ENCODE data around the gene NBPF3. TPM values are rescaled to one million over a fixed set of nuclear protein-coding genes. Genes with fewer than 3 reads are reported as not detected.
A peak's percentile ranks its signal among the peaks of the same experiment; 100 is the strongest.
"Not testable (repeated sequence)": the region's sequence is repeated elsewhere in the genome, so short reads cannot be mapped to it uniquely, and the experiment has no call there.

The NBPF3 gene
- total RNA-seq, 1 experiment from 2014 or later = 40.4 TPM

DNA sequence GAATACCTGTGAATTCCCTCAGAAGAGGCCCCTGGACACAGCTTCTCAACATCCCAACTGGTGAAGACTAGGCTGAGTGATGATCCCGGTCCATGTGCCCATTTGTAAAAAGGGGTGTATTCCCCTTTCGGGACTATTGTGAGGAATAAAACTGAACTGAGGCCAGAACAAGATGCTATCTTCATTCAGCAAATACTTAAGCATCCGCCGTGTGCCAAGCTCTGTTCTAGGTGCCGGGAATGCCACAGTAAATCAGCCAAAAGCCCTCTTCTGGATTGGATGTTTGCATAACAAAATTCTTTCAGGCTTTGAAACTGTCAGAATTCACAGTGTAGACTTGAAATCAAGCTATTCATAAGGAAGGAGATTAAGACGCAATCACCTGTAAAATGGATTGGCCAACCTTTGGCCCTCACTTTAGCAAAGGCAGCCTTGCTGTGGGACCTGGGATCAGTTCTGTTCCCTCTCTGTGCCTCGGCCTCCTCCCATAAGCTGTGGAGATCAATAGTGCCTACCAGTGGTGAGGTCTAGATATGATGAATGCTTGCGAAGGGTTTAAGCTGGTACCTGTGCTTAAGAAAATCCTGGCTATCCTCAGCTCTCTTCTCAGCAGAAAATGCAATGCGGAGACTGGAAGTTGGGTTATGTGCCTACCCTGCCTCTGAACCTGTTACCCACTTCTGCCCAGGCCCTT, 71.1 kb downstream of the NBPF3 start:
- Histone ChIP-seq H3K27ac (peak overlapping the region; percentile 88), H3K9me3 (replicated peaks) (no peaks in the 10 kb centered on the region)
- peak in 1 of 2 experiments; percentile 22 for DNase-seq (ENCODE audit: low read depth in 1 of 2, low spot score in 2 of 2)

DNA sequence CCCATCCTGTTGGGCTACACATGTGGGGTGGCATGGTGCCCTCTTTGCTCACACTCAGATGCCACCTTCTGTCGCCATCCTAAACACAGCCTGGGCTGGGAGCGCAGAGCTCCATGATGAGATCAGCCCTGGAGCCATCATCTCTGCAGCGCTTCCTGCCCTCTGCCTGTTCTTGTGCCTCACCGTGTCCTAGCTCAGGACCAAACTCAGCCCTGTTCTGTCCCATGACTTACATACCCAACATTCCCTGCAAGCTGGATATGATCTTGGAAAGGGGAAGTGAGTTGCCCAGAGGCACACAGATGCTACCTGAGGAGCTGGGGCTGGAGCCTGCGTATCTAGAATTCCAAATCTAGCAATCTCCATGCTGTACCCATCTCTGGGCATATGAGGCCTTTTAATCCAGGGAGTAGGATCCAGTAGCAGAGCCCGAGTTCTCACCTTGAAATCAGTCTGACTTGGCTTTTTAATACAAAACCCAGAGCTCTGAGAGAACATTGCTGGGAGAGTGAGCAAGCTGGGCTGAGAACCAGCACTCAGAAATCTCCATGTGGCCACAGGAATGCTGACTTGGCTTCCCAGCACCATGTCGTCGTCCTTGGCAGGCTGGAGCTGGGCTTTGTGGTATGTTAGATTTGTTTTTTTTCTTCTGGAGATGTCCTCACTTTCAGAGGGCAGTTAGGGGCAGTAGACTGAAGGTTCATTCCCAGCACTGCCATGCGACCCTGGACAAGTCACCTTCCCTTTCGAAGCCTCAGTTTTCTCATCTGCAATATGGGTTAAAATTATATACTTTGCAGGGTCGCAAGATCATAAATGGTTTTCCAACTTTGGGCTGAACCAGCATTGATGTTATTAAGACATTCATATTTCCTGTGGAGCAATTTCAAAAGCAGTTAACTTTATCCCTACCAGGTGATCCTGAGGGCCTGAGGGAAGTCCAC, 71.9 kb downstream of the NBPF3 start:
- DNase-seq (ENCODE audit: low read depth in 1 of 2, low spot score in 2 of 2) = peak; percentile 89 to 92
- peak overlapping the region; percentile 88 for H3K27ac ChIP-seq
- 0 out of 2 replicates have a peak overlapping the region, but pooled peaks have one; percentile 1 for H3K4me3 ChIP-seq
- H3K4me1 ChIP-seq (replicated peaks) = peaks cover 52% of the 10 kb centered on the region
- no peaks in the 10 kb centered on the region for H3K9me3 ChIP-seq (replicated peaks)
- peaks cover 65% of the 10 kb centered on the region for H3K36me3 ChIP-seq
- no peaks in the 10 kb centered on the region for H3K27me3 ChIP-seq (replicated peaks)

More for the DNA sequence above, 71.1 kb downstream of the NBPF3 start:
- peaks cover 52% of the 10 kb centered on the region for H3K4me1 ChIP-seq (replicated peaks)
- H3K27me3 ChIP-seq (replicated peaks) = no peaks in the 10 kb centered on the region
- peak overlapping the region; percentile 70 for H3K4me3 ChIP-seq
- peaks cover 57% of the 10 kb centered on the region for H3K36me3 ChIP-seq

DNA sequence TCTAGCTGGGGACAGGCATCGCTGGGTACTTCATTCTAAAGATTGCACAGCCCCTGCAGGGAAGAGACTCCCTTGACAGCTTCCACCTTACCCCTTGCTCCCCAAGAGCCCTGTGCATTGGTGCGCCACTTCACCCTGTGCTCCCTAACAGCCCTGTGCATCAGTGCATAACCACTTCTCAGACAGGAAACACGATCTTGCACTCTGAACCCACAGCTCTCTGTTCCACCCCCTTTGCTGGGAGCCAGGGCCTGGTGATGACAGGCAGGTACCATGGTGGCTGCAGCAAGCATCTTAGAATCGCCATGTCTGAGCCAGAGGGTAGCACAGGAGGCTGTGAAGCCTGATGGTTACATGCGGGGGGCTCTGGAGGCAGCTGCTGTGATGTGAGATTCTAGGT, 74.3 kb downstream of the NBPF3 start:
- no peaks in the 10 kb centered on the region for H3K9me3 ChIP-seq (replicated peaks)

DNA sequence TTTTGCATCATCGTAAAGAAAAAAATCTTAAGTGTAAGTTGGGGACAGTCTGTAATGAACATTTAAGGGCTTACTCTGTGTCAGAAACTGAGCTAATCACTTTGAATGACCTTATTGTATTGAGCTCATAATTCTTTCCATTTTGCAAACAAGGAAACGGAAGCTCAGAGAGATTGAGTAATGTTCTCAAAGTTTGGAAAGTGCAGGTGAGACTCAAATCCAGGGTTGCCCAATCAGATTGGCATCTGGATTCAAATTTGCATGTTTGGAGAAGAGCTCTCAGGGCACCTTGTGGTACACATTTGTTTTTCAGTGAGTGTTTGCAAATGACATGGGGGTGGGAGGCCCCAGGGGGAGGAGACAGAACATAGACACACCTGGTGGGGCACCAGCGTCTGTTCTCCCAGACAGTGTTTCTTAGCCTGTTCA, 77.2 kb downstream of the NBPF3 start:
- H3K27me3 ChIP-seq (replicated peaks) = no peaks in the 10 kb centered on the region
- DNase-seq (ENCODE audit: low read depth in 1 of 2, low spot score in 2 of 2) = no peak
- H3K4me3 ChIP-seq = no peak overlapping the region
- no peaks in the 10 kb centered on the region for H3K9me3 ChIP-seq (replicated peaks)
- peaks cover 6% of the 10 kb centered on the region for H3K4me1 ChIP-seq (replicated peaks)
- peaks cover 85% of the 10 kb centered on the region for H3K36me3 ChIP-seq
- no peak overlapping the region for H3K27ac ChIP-seq

More for the DNA sequence above, 74.3 kb downstream of the NBPF3 start:
- DNase-seq (ENCODE audit: low read depth in 1 of 2, low spot score in 2 of 2) = no peak
- peaks cover 89% of the 10 kb centered on the region for H3K36me3 ChIP-seq
- H3K4me3 ChIP-seq = no peak overlapping the region
- peaks cover 36% of the 10 kb centered on the region for H3K4me1 ChIP-seq (replicated peaks)
- H3K27ac ChIP-seq = no peak overlapping the region
- no peaks in the 10 kb centered on the region for H3K27me3 ChIP-seq (replicated peaks)

DNA sequence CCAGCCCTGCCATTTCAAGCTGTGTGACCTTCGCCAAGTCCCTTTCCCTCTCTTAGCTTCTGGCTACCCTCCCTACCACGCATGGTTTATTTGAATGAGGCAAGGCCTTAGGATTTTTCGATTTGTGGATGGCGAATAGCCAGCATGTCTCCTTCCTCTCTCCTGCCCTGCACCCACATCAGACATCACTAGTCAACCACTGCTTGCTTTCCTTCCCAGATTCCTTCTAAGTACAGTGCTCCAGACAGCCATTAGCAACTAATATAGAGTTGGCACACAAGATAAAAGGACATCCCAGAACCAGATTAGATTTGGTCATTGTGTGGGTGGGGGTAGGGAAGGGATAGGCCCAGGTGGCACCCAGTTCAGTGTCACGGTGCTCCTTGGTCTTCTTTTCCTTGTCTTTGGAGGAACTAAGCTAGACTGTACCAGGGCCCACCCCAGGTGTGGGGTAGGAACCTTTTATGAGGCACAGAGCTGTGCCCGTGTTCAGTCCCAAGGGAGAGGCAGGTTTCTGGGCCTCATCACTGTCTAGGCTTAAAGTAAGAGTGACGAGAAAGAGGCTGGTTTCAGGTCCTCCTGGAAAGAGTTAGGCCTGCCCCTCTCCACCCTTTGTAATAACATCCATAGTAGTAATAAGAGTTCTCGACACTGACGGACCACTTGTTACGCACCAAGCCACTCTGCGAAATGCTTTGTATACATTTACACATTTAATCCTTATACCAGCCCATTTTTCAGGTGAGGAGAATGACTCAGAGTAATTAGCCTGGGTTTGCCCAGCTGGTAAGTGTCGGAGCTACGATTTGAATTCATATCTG, 77.9 kb downstream of the NBPF3 start:
- Histone ChIP-seq H3K4me1 (replicated peaks) (no peaks in the 10 kb centered on the region), H3K4me3 (no peak overlapping the region), H3K36me3 (peaks cover 86% of the 10 kb centered on the region), H3K9me3 (replicated peaks) (no peaks in the 10 kb centered on the region), H3K27me3 (replicated peaks) (no peaks in the 10 kb centered on the region), H3K27ac (no peak overlapping the region)
- no peak for DNase-seq (ENCODE audit: low read depth in 1 of 2, low spot score in 2 of 2)

DNA sequence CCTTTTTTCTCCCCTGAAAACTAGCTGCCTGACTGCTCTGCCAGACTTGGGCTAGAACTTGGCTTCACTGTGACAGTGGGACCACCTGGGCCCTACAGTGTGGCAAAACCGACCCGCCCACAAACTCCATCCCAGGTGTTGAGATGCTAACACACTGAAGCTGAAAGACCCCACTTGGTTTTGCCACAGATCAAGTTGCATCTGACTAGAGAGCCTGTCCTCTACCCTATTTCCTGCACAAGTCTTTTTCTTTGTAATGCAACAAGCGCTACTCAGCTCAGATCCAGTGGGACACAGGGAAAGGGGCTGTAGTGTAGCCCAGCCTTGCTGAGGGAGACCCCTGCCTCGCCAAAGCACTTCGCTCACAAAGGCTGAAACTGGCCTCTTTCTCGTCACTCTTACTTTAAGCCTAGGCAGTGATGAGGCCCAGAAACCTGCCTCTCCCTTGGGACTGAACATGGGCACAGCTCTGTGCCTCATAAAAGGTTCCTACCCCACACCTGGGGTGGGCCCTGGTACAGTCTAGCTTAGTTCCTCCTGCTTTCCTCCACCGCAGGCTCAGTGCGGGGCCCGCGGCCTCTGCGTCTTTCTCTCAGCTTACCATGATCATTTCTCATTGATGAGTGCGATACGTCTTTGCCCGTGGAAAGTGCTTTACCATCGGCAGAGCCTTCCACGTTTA, 79.0 kb downstream of the NBPF3 start:
- DNase-seq (ENCODE audit: low read depth in 1 of 2, low spot score in 2 of 2) = no peak
- no peaks in the 10 kb centered on the region for H3K9me3 ChIP-seq (replicated peaks)
- peaks cover 85% of the 10 kb centered on the region for H3K36me3 ChIP-seq
- no peaks in the 10 kb centered on the region for H3K27me3 ChIP-seq (replicated peaks)
- H3K27ac ChIP-seq = no peak overlapping the region
- H3K4me1 ChIP-seq (replicated peaks) = no peaks in the 10 kb centered on the region
- H3K4me3 ChIP-seq = no peak overlapping the region

DNA sequence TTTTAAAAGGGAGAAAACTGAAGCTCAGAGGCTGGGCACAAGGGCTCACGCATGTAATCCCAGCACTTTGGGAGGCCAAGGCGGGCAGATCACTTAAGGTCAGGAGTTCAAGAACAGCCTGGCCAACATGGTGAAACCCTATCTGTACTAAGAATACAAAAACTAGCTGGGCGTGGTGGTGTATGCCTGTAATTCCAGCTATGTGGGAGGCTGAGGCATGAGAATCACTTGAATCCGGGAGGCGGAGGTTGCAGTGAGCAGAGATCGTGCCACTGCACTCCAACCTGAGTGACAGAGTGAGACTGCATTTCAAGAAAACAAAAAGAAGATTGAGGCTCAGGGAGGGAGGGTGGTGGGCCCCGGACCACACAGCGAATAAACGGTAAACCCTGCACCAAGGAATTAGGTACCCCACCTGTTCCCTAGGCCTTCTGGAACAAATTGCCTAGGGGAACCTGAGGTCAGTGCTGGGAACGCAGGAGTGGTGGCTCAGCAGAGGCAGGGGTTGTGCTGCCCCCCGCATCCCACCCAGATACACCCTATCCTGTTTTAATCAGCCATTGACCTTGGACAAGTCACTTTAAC, 79.6 kb downstream of the NBPF3 start:
- DNase-seq (ENCODE audit: low read depth in 1 of 2, low spot score in 2 of 2); H3K27me3 ChIP-seq (replicated peaks); H3K27ac ChIP-seq; H3K9me3 ChIP-seq (replicated peaks); H3K4me1 ChIP-seq (replicated peaks); H3K4me3 ChIP-seq: not testable (repeated sequence)
- H3K36me3 ChIP-seq = peaks cover 81% of the 10 kb centered on the region

DNA sequence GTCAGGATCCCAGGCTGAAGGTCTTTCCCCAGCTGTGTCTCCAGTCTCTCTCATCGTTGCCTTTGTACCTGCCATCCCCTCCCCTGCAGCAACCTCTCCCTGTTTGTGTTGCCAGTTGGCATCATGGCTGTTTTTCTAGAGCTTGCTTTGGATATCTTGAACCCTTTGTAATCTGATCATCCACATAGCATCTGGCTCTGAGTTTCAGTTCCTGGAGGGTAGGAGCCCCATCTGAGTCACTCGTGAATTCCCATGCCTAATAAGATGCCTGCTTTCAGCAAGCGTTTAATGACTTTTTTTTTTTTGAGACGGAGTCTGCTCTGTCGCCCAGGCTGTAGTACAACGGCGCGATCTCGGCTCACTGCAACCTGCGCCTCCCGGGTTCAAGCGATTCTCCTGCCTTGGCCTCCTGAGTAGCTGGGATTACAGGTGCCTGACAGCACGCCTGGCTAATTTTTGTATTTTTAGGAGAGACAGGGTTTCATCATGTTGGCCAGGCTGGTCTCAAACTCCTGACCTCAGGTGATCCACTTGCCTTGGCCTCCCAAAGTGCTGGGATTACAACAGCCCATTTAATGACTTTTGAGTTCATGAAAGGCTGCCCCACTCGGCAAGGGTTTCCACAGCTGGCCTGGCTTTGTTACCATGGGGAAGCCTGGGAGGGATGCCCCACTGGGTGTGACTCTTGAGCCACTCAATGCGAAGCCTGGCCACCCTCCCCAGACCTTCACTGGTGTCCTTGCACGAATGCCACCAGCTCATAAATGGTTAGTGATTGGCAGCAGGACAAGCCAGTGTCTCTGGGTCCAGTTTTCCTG, 81.2 kb downstream of the NBPF3 start:
- no peak for DNase-seq (ENCODE audit: low read depth in 1 of 2, low spot score in 2 of 2)
- Histone ChIP-seq H3K27me3 (replicated peaks) (no peaks in the 10 kb centered on the region), H3K27ac (no peak overlapping the region), H3K4me1 (replicated peaks) (no peaks in the 10 kb centered on the region), H3K36me3 (peaks cover 82% of the 10 kb centered on the region), H3K9me3 (replicated peaks) (no peaks in the 10 kb centered on the region), H3K4me3 (no peak overlapping the region)

DNA sequence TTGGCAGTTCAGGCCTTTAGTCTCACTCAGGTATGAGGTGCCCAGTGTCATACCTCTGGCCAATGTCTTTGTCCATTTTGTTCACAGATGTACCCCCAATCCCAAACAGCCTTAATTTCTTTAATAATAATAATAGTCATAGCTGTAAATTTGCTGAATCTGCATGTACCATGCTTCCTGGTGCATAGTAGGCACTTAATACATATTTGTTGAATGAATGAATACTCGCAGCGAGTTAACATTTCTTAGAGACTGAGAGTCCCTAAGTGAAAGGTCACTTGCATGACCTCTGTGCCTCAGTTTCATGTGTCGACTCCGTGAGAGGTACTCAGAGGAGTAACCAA, 81.8 kb downstream of the NBPF3 start:
- no peaks in the 10 kb centered on the region for H3K27me3 ChIP-seq (replicated peaks)
- H3K4me3 ChIP-seq = no peak overlapping the region
- H3K27ac ChIP-seq = no peak overlapping the region
- no peak for DNase-seq (ENCODE audit: low read depth in 1 of 2, low spot score in 2 of 2)
- peaks cover 76% of the 10 kb centered on the region for H3K36me3 ChIP-seq
- no peaks in the 10 kb centered on the region for H3K4me1 ChIP-seq (replicated peaks)
- H3K9me3 ChIP-seq (replicated peaks) = no peaks in the 10 kb centered on the region

DNA sequence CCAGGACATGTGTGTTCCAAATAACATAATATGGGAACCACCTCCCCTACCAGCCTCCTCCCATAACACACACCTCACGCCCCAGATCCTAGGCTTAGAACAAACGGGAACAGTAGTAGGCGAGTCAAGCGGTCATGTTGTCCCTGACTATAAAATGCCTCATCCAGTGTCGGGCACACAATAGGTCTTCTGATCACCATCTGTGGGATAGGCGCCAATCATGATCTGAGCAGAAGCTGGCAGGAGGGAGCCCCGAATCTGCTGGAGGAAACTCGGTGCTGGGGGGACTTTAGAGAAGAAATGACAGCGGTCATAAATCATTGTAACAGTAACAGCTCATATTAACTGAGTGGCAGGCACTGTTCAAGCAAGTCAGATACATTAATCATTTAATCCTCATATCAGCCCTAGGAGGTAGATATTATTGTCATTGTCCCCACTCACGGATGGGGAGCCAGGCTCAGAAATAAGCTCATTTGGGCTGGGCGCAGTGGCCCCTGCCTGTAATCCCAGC, 82.6 kb downstream of the NBPF3 start:
- Histone ChIP-seq H3K9me3 (replicated peaks) (no peaks in the 10 kb centered on the region), H3K27ac (no peak overlapping the region), H3K27me3 (replicated peaks) (no peaks in the 10 kb centered on the region), H3K4me3 (no peak overlapping the region), H3K4me1 (replicated peaks) (no peaks in the 10 kb centered on the region), H3K36me3 (peaks cover 67% of the 10 kb centered on the region)
- DNase-seq (ENCODE audit: low read depth in 1 of 2, low spot score in 2 of 2) = no peak

DNA sequence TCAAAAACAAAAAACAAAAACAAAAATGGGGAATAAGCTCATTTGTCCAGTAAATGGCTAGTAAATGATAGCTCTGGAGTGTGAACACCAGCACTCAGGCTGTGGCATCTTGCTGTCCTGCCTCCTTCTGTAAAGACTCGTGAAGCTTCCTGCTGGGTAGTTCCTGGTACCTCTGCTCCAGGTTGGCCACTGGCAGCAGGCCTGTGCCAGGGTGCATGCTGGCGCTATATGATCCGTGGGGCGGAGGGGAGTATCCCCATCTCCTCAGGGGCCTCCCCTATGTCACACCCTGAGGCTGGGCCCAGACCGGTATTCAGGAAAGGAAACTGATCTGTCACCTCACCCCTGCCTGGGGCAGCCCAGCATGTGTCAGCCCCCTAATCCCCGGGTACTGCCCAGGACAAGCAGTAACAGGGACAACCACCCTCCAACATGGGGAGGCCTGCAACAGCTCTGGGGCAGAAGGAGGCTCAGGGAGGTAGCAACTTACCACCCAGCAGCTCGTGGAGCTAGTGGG, 83.4 kb downstream of the NBPF3 start:
- no peaks in the 10 kb centered on the region for H3K27me3 ChIP-seq (replicated peaks)
- H3K9me3 ChIP-seq (replicated peaks) = no peaks in the 10 kb centered on the region
- no peak overlapping the region for H3K4me3 ChIP-seq
- H3K36me3 ChIP-seq = peaks cover 60% of the 10 kb centered on the region
- H3K27ac ChIP-seq = no peak overlapping the region
- DNase-seq (ENCODE audit: low read depth in 1 of 2, low spot score in 2 of 2) = no peak
- H3K4me1 ChIP-seq (replicated peaks) = no peaks in the 10 kb centered on the region

DNA sequence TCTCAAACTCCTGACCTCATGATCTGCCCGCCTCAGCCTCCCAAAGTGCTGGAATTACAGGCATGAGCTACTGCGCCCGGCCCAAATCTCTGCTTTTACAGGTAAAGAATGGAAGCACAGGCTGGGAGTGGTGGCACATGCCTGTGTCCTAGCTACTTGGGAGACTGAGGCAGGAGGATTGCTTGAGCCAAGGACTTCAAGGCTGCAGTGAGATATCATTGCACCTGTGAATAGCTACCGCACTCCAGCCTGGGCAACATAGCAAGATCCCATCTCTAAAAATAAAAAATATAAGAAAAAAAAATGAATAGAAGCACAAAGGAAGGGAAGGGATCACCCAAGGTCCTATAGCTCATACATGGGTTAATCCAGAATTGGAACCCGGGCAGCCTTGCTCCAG, 84.3 kb downstream of the NBPF3 start:
- H3K27ac ChIP-seq = no peak overlapping the region
- peaks cover 52% of the 10 kb centered on the region for H3K36me3 ChIP-seq
- no peaks in the 10 kb centered on the region for H3K27me3 ChIP-seq (replicated peaks)
- no peaks in the 10 kb centered on the region for H3K4me1 ChIP-seq (replicated peaks)
- no peak for DNase-seq (ENCODE audit: low read depth in 1 of 2, low spot score in 2 of 2)
- no peaks in the 10 kb centered on the region for H3K9me3 ChIP-seq (replicated peaks)
- H3K4me3 ChIP-seq = no peak overlapping the region
